Measurements from ENCODE around the gene ZCCHC24. TPM values are rescaled to one million over a fixed set of nuclear protein-coding genes. Genes with fewer than 3 reads are reported as not detected.

The ZCCHC24 gene
- total and polyA plus RNA-seq, 2 of the 8 experiments (the other 6 are each of a cell fraction or from before 2014, with no cell fraction given) = 3.9 to 6.9 TPM

DNA sequence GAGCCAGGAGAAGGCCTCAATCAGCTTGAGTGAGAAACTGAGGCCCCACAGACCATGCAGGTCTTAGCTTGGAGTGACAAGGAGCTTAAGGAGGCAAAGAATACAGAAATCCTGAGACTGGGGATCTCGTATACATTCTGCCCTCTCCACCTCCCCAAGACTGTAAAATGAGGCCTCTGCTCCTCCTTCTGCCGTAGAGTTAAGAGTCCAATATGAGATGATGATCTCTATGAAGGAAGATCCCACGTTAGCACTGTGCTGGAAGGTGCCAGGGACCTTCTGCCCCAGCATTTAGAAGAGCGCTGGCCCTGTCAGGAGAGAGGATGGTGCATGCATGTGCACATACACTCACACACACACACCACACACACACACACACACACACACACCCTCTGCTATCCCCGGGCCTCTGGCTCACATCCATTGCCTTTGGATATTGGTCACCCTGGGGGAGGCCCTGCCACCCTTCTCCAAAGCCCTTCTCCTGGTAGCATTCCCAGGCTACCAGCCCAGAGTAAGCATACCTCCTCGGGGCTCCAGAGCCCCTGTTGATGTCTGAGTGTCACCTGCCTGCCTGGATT, 15.0 kb downstream of the ZCCHC24 start (continued):
- TF ChIP-seq BACH1 (IDR thresholded peaks at IDR 0.05; ENCODE audit: low read length) = no peak
- no peak for TF ChIP-seq POU5F1 (IDR thresholded peaks at IDR 0.05; ENCODE audit: low read depth, low read length)
